Endodermal cell (in vitro differentiated cells): ENCODE measurements around the gene UNC93B1. TPM values are rescaled to one million over a fixed set of nuclear protein-coding genes. Genes with fewer than 3 reads are reported as not detected.
"Not testable (repeated sequence)": the region's sequence is repeated elsewhere in the genome, so short reads cannot be mapped to it uniquely, and the experiment has no call there.

Experiments used
- DNase-seq: peaks from one replicate; pipeline ENCODE4 v3.0.0-alpha.2; 2017
- H3K27ac ChIP-seq: 2 replicates; pipeline ENCODE4 v1.5.1; 2013; ENCODE audit warnings: mild to moderate bottlenecking, low read depth, low read length, moderate library complexity
- H3K27me3 ChIP-seq: 2 replicates; pipeline ENCODE4 v1.6.1; 2013; ENCODE audit warnings: mild to moderate bottlenecking, low read length, moderate library complexity; ENCODE audit not compliant: insufficient read depth, control insufficient read depth, poor library complexity, severe bottlenecking
- H3K36me3 ChIP-seq: 2 replicates; pipeline ENCODE4 v1.7.0; 2013; ENCODE audit warnings: mild to moderate bottlenecking, low read length, moderate library complexity; ENCODE audit not compliant: control insufficient read depth, insufficient read depth
- H3K4me1 ChIP-seq: one replicate; pipeline ENCODE4 v1.7.0; 2013; ENCODE audit warnings: low read length; ENCODE audit not compliant: control insufficient read depth, insufficient read depth
- H3K4me3 ChIP-seq: 2 replicates; pipeline ENCODE4 v1.5.1; 2013; ENCODE audit warnings: mild to moderate bottlenecking, low read length, moderate library complexity
- H3K9ac ChIP-seq: 2 replicates; pipeline ENCODE4 v1.6.1; 2013; ENCODE audit warnings: mild to moderate bottlenecking, low read length, moderate library complexity; ENCODE audit not compliant: poor library complexity, severe bottlenecking; ENCODE audit errors: extremely low read depth
- H3K9me3 ChIP-seq: 2 replicates; pipeline ENCODE4 v1.6.1; 2013; ENCODE audit warnings: mild to moderate bottlenecking, low read length, moderate library complexity; ENCODE audit not compliant: control insufficient read depth
- H3K27ac Mint-ChIP-seq: 2 replicates; pipeline ENCODE4 v1.8.0; 2020; ENCODE audit warnings: mixed read lengths
- H3K27me3 Mint-ChIP-seq: 2 replicates; pipeline ENCODE4 v1.8.0; 2021; ENCODE audit warnings: mild to moderate bottlenecking, mixed read lengths; ENCODE audit not compliant: insufficient read depth
- H3K36me3 Mint-ChIP-seq: 2 replicates; pipeline ENCODE4 v1.8.0; 2020; ENCODE audit warnings: low read depth, mixed read lengths
- H3K4me1 Mint-ChIP-seq: 2 replicates; pipeline ENCODE4 v1.8.0; 2020; ENCODE audit warnings: mixed read lengths
- H3K4me3 Mint-ChIP-seq: 2 replicates; pipeline ENCODE4 v1.8.0; 2020; ENCODE audit warnings: mild to moderate bottlenecking, moderate library complexity, mixed read lengths
- H3K9me3 Mint-ChIP-seq: 2 replicates; pipeline ENCODE4 v1.8.0; 2020; ENCODE audit warnings: mild to moderate bottlenecking, mixed read lengths
- CTCF ChIP-seq: fragments of 200-600 bp; sonication (generic); conservative IDR thresholded peaks from 2 replicates; pipeline ENCODE4 v1.5.0; 2021; ENCODE audit warnings: antibody characterized with exemption, mild to moderate bottlenecking
- WGBS, 2 experiments: methylation state at CpG; one replicate each; pipeline versions ENCODE4 v1.1.5 to v1.1.7; 2013; ENCODE audit warnings: missing lambda C conversion rate in 2 of 2, mixed read lengths in 1 of 2; ENCODE audit not compliant: insufficient coverage in 1 of 2, insufficient read length in 1 of 2; 5-methylcytosine and 5-hydroxymethylcytosine counted together
- total RNA-seq, 2 donors: library from RNA; stranded (reverse); fragmentation: NEBNext Ultra II Directional in 1 of 2; extraction: Animal tissue kit (Norgen Biotek cat#: 25700) in 1 of 2; gene quantifications; 2 replicates in 1 of 2; 3 replicates in 1 of 2; pipeline ENCODE4 v1.2.1, GENCODE V29; 2021

Gene UNC93B1
- total RNA-seq, 2 donors from 2014 or later, result 27.1 to 32.0 TPM

- not testable (repeated sequence) for DNase-seq, H3K9me3 ChIP-seq, H3K36me3 ChIP-seq, H3K27me3 ChIP-seq, H3K9ac ChIP-seq, H3K4me1 ChIP-seq, H3K4me3 ChIP-seq, H3K4me3 Mint-ChIP-seq, H3K4me1 Mint-ChIP-seq, H3K27me3 Mint-ChIP-seq, H3K27ac Mint-ChIP-seq, H3K27ac ChIP-seq, H3K36me3 Mint-ChIP-seq
- H3K9me3 Mint-ChIP-seq, result peaks cover 13% of the 10 kb centered on the region
These were observed 39.2 kb downstream of the UNC93B1 start for GRCh38 chr11:67964746-67965145.

- not testable (repeated sequence) for H3K27ac ChIP-seq, H3K4me1 Mint-ChIP-seq, H3K9me3 ChIP-seq, H3K4me3 ChIP-seq, DNase-seq, H3K36me3 Mint-ChIP-seq, H3K27me3 ChIP-seq, H3K27ac Mint-ChIP-seq, H3K4me3 Mint-ChIP-seq, H3K4me1 ChIP-seq, H3K36me3 ChIP-seq, H3K9ac ChIP-seq, H3K27me3 Mint-ChIP-seq
- peaks cover 13% of the 10 kb centered on the region for H3K9me3 Mint-ChIP-seq
- WGBS, 2 experiments, result 85 to 88% methylated on average over 1 to 6 of the region's 6 CpGs
These were observed 40.0 kb downstream of the UNC93B1 start for GRCh38 chr11:67963879-67964278.

- not testable (repeated sequence) for H3K9ac ChIP-seq, H3K27me3 Mint-ChIP-seq, DNase-seq, H3K9me3 ChIP-seq, H3K36me3 Mint-ChIP-seq, H3K27me3 ChIP-seq, H3K4me1 ChIP-seq, H3K4me1 Mint-ChIP-seq, H3K27ac ChIP-seq, H3K4me3 Mint-ChIP-seq, H3K36me3 ChIP-seq, H3K4me3 ChIP-seq, H3K27ac Mint-ChIP-seq
- H3K9me3 Mint-ChIP-seq, result peaks cover 13% of the 10 kb centered on the region
- 95 to 100% methylated on average over 2 to 10 of the region's 16 CpGs for WGBS, 2 experiments
These were observed 40.7 kb downstream of the UNC93B1 start for GRCh38 chr11:67963217-67963616.

- not testable (repeated sequence) for H3K27ac Mint-ChIP-seq, H3K9ac ChIP-seq, H3K9me3 Mint-ChIP-seq, H3K36me3 Mint-ChIP-seq, H3K9me3 ChIP-seq, H3K4me1 Mint-ChIP-seq, H3K36me3 ChIP-seq, H3K27ac ChIP-seq, H3K4me1 ChIP-seq, DNase-seq, H3K4me3 ChIP-seq
- Mint-ChIP-seq H3K4me3 (peak overlapping the region; percentile 65), H3K27me3 (peaks cover 49% of the 10 kb centered on the region)
- peaks cover 17% of the 10 kb centered on the region for H3K27me3 ChIP-seq
- 83 to 91% methylated on average over 4 to 6 of the region's 6 CpGs for WGBS, 2 experiments
These were observed 47.7 kb downstream of the UNC93B1 start for GRCh38 chr11:67956236-67956635.

- DNase-seq, result peak; percentile 93
- peak; percentile 85 for TF ChIP-seq CTCF
- Histone ChIP-seq H3K27me3 (peaks cover 17% of the 10 kb centered on the region), H3K4me3 (peak overlapping the region; percentile 73)
- not testable (repeated sequence) for H3K36me3 Mint-ChIP-seq, H3K27ac Mint-ChIP-seq, H3K36me3 ChIP-seq, H3K4me1 ChIP-seq, H3K9me3 ChIP-seq, H3K9me3 Mint-ChIP-seq, H3K27ac ChIP-seq, H3K4me1 Mint-ChIP-seq, H3K9ac ChIP-seq
- H3K27me3 Mint-ChIP-seq, result peaks cover 44% of the 10 kb centered on the region
- peak overlapping the region; percentile 65 for H3K4me3 Mint-ChIP-seq
- 0 to 1% methylated on average over 9 to 57 of the region's 57 CpGs for WGBS, 2 experiments
These were observed 48.4 kb downstream of the UNC93B1 start for GRCh38 chr11:67955461-67956007.

GRCh38 chr11:67954971-67955370, 48.9 kb downstream of the UNC93B1 start:
- H3K4me3 Mint-ChIP-seq, result peak overlapping the region; percentile 65
- H3K4me1 Mint-ChIP-seq, DNase-seq, H3K9me3 Mint-ChIP-seq, H3K9ac ChIP-seq, H3K4me3 ChIP-seq, H3K4me1 ChIP-seq, H3K27ac Mint-ChIP-seq, H3K9me3 ChIP-seq, H3K27ac ChIP-seq, H3K36me3 ChIP-seq, H3K36me3 Mint-ChIP-seq: not testable (repeated sequence)
- peaks cover 17% of the 10 kb centered on the region for H3K27me3 ChIP-seq
- H3K27me3 Mint-ChIP-seq, result peaks cover 41% of the 10 kb centered on the region
- WGBS, 2 experiments, result 9% methylated on average over 18 of the region's 26 CpGs; no CpG with 5 or more reads in 1 of the 2 experiments
